H1 (cell line): ENCODE data around the gene FHIT. TPM values are rescaled to one million over a fixed set of nuclear protein-coding genes. Genes with fewer than 3 reads are reported as not detected.

ENCODE experiments used
- CTCF ChIA-PET: fragments of 300-600 bp; sonication (Branson Sonifier 250); formaldehyde crosslinking; loops from one replicate; lab custom pipeline; 2021; ENCODE audit not compliant: partially characterized antibody; lab: Charles Lee
- POLR2A ChIA-PET: fragments of 300-600 bp; sonication (Branson Sonifier 250); formaldehyde crosslinking; loops from one replicate; lab custom pipeline; 2021; ENCODE audit warnings: inconsistent platforms; ENCODE audit not compliant: partially characterized antibody; lab: Charles Lee
- DNase-seq, 2 experiments: peaks; one replicate each; pipeline versions ENCODE4 v3.0.0 to v3.0.0-alpha.2; 2010 to 2022; ENCODE audit warnings: low spot score in 2 of 2, low read depth in 1 of 2, mixed read lengths in 1 of 2
- FAIRE-seq: peaks from 2 replicates; lab custom pipeline; 2011; peaks lifted over from hg19 to GRCh38; lab: Jason Lieb, UNC
- H2AFZ ChIP-seq: 2 replicates; pipeline ENCODE4 v1.8.1; 2012; ENCODE audit warnings: low read length, inconsistent platforms
- H2AK5ac ChIP-seq: 2 replicates; pipeline ENCODE4 v1.6.1; 2013; ENCODE audit warnings: low read depth, low read length
- H2BK120ac ChIP-seq: replicated peaks from 2 replicates; pipeline ENCODE3; 2013; ENCODE audit warnings: low read depth, low read length, inconsistent platforms
- H2BK12ac ChIP-seq: 2 replicates; pipeline ENCODE4 v1.6.1; 2013; ENCODE audit warnings: low read depth, low read length
- H2BK15ac ChIP-seq: 2 replicates; pipeline ENCODE4 v1.6.1; 2013; ENCODE audit warnings: low read length
- H2BK20ac ChIP-seq: 2 replicates; pipeline ENCODE4 v1.6.1; 2013; ENCODE audit warnings: low read length
- H2BK5ac ChIP-seq: 2 replicates; pipeline ENCODE4 v1.6.1; 2013; ENCODE audit warnings: low read depth, low read length
- H3K14ac ChIP-seq: 2 replicates; pipeline ENCODE4 v1.6.1; 2013; ENCODE audit warnings: inconsistent platforms; ENCODE audit not compliant: insufficient read length
- H3K18ac ChIP-seq: 2 replicates; pipeline ENCODE4 v1.6.1; 2013; ENCODE audit warnings: low read length; ENCODE audit errors: extremely low read depth
- H3K23ac ChIP-seq: 2 replicates; pipeline ENCODE4 v1.6.1; 2013; ENCODE audit warnings: inconsistent platforms; ENCODE audit not compliant: insufficient read length
- H3K23me2 ChIP-seq: 2 replicates; pipeline ENCODE4 v1.6.1; 2013; ENCODE audit warnings: low read depth, low read length
- H3K27ac ChIP-seq: 2 replicates; pipeline ENCODE4 v1.6.1; 2011; ENCODE audit warnings: low read depth, low read length, inconsistent platforms
- H3K27me3 ChIP-seq, 4 experiments: replicated peaks in 1 of 4; 1 replicate in 1 of 4; 2 replicates in 3 of 4; pipeline versions ENCODE4 v1.6.1 to v1.8.1; 2011 to 2013; ENCODE audit warnings: low read length in 3 of 4, mild to moderate bottlenecking in 3 of 4, inconsistent platforms in 2 of 4, mixed read lengths in 2 of 4, moderate library complexity in 1 of 4; ENCODE audit not compliant: control insufficient read depth in 3 of 4, insufficient read depth in 3 of 4; ENCODE audit errors: extremely low read depth in 1 of 4
- H3K36me3 ChIP-seq, 4 experiments: 2 replicates each; pipeline versions ENCODE4 v1.6.1 to v1.8.1; 2011 to 2013; ENCODE audit warnings: mild to moderate bottlenecking in 4 of 4, low read length in 3 of 4, moderate library complexity in 2 of 4, control low read depth in 1 of 4, inconsistent platforms in 1 of 4; ENCODE audit not compliant: insufficient read depth in 4 of 4, control insufficient read depth in 2 of 4
- H3K4ac ChIP-seq: replicated peaks from 2 replicates; pipeline ENCODE3; 2013; ENCODE audit warnings: low read length, low read depth, mixed read lengths, inconsistent platforms; ENCODE audit not compliant: insufficient read length
- H3K4me1 ChIP-seq, 4 experiments: replicated peaks in 1 of 4; 1 replicate in 1 of 4; 2 replicates in 3 of 4; pipeline versions ENCODE4 v1.6.1 to v1.8.1; 2011 to 2013; ENCODE audit warnings: low read length in 3 of 4, inconsistent platforms in 2 of 4, mixed read lengths in 1 of 4; ENCODE audit not compliant: insufficient read depth in 4 of 4, control insufficient read depth in 3 of 4
- H3K4me2 ChIP-seq, 2 experiments: 2 replicates each; pipeline versions ENCODE4 v1.6.1 to v1.8.1; 2011 to 2013; ENCODE audit warnings: low read depth in 2 of 2, low read length in 2 of 2, control low read depth in 1 of 2, inconsistent platforms in 1 of 2, mild to moderate bottlenecking in 1 of 2; ENCODE audit not compliant: insufficient read depth in 1 of 2
- H3K4me3 ChIP-seq, 4 experiments: fragments of 200-600, 300-600 bp in 1 of 4; sonication (generic), shearing (Covaris generic), sonication (Bioruptor Twin) in 1 of 4; 2 replicates each; pipeline versions ENCODE4 v1.5.1 to v1.8.1; 2011 to 2016; ENCODE audit warnings: low read length in 4 of 4, low read depth in 3 of 4, control low read depth in 2 of 4, inconsistent platforms in 2 of 4, mild to moderate bottlenecking in 2 of 4, mixed read lengths in 1 of 4, moderate library complexity in 1 of 4; ENCODE audit not compliant: insufficient read depth in 2 of 4; ENCODE audit errors: extremely low read depth in 1 of 4
- H3K56ac ChIP-seq: replicated peaks from 2 replicates; pipeline ENCODE3; 2013; ENCODE audit warnings: low read depth, mild to moderate bottlenecking, mixed read lengths, low read length, inconsistent platforms; ENCODE audit not compliant: insufficient read length
- H3K79me1 ChIP-seq: 2 replicates; pipeline ENCODE4 v1.6.1; 2013; ENCODE audit warnings: low read depth, low read length, control low read depth
- H3K79me2 ChIP-seq, 2 experiments: 2 replicates each; pipeline versions ENCODE4 v1.6.1 to v1.8.1; 2012 to 2013; ENCODE audit warnings: low read length in 2 of 2, mild to moderate bottlenecking in 2 of 2, inconsistent platforms in 1 of 2; ENCODE audit not compliant: insufficient read depth in 2 of 2, control insufficient read depth in 1 of 2
- H3K9ac ChIP-seq, 4 experiments: replicated peaks in 1 of 4; 1 replicate in 1 of 4; 2 replicates in 3 of 4; pipeline versions ENCODE4 v1.6.1 to v1.8.1; 2011 to 2013; ENCODE audit warnings: low read depth in 3 of 4, low read length in 3 of 4, control low read depth in 2 of 4, mild to moderate bottlenecking in 2 of 4, moderate library complexity in 2 of 4, inconsistent platforms in 1 of 4; ENCODE audit errors: extremely low read depth in 1 of 4
- H3K9me3 ChIP-seq, 2 experiments: 2 replicates each; pipeline versions ENCODE4 v1.6.1 to v1.8.1; 2012 to 2013; ENCODE audit warnings: mild to moderate bottlenecking in 2 of 2, moderate library complexity in 2 of 2, control low read depth in 1 of 2, inconsistent platforms in 1 of 2, low read depth in 1 of 2, low read length in 1 of 2, mixed read lengths in 1 of 2; ENCODE audit not compliant: insufficient read depth in 2 of 2
- H4K20me1 ChIP-seq, 2 experiments: replicated peaks in 1 of 2; 2 replicates each; pipeline versions ENCODE3 to v1.8.1; 2011 to 2013; ENCODE audit warnings: inconsistent platforms in 2 of 2, low read length in 2 of 2, mild to moderate bottlenecking in 1 of 2; ENCODE audit not compliant: insufficient read depth in 2 of 2, control insufficient read depth in 1 of 2
- H4K5ac ChIP-seq: 2 replicates; pipeline ENCODE4 v1.6.1; 2013; ENCODE audit warnings: low read length, low read depth, mixed read lengths, inconsistent platforms; ENCODE audit not compliant: insufficient read length
- H4K8ac ChIP-seq: 2 replicates; pipeline ENCODE4 v1.8.0; 2013; ENCODE audit warnings: mild to moderate bottlenecking, moderate library complexity, low read length, inconsistent platforms; ENCODE audit not compliant: insufficient read depth; ENCODE audit errors: extremely low read depth
- H4K91ac ChIP-seq: replicated peaks from 2 replicates; pipeline ENCODE3; 2013; ENCODE audit warnings: low read length, mixed read lengths, inconsistent platforms; ENCODE audit not compliant: insufficient read length
- CBX8 ChIP-seq: fragments of 300-800, 300-1000 bp; sonication (generic); IDR thresholded peaks from 2 replicates; pipeline ENCODE4 v1.7.1; 2016; ENCODE audit warnings: low read depth, low read length, borderline replicate concordance
- CHD1 ChIP-seq: IDR thresholded peaks from 2 replicates; pipeline ENCODE4 v1.6.1; 2012; ENCODE audit warnings: low read depth, low read length, improper control_type of control experiment
- CREB1 ChIP-seq: IDR thresholded peaks from 2 replicates; pipeline ENCODE4 v1.6.1; 2012; ENCODE audit warnings: inconsistent platforms
- E2F6 ChIP-seq: IDR thresholded peaks from 2 replicates; pipeline ENCODE4 v1.6.1; 2012; ENCODE audit warnings: inconsistent platforms
- EGR1 ChIP-seq: IDR thresholded peaks from 2 replicates; pipeline ENCODE4 v1.6.1; 2011; ENCODE audit warnings: low read depth, low read length, borderline replicate concordance
- EZH2 ChIP-seq: fragments of 200-600 bp; sonication (generic); IDR thresholded peaks from 2 replicates; pipeline ENCODE4 v1.7.1; 2012; ENCODE audit warnings: low read depth, mild to moderate bottlenecking, moderate library complexity, low read length, inconsistent platforms; ENCODE audit not compliant: severe bottlenecking
- FOSL1 ChIP-seq: IDR thresholded peaks from 2 replicates; pipeline ENCODE4 v1.6.1; 2011; ENCODE audit warnings: mild to moderate bottlenecking, low read depth, low read length, moderate library complexity; ENCODE audit not compliant: insufficient read depth
- JUND ChIP-seq: IDR thresholded peaks from 2 replicates; pipeline ENCODE4 v1.6.1; 2011; ENCODE audit warnings: mild to moderate bottlenecking, improper control_type of control experiment, low read length
- KDM4A ChIP-seq: IDR thresholded peaks from one replicate; pipeline ENCODE4 v1.7.1; 2012; ENCODE audit warnings: low read depth, mild to moderate bottlenecking, moderate library complexity, low read length, inconsistent platforms; ENCODE audit not compliant: severe bottlenecking
- POU5F1 ChIP-seq: IDR thresholded peaks from 2 replicates; pipeline ENCODE4 v1.6.1; 2011; ENCODE audit warnings: low read depth, mild to moderate bottlenecking, low read length, moderate library complexity
- SIN3A ChIP-seq, 2 experiments: IDR thresholded peaks in 1 of 2; conservative IDR thresholded peaks in 1 of 2; 2 replicates each; pipeline ENCODE4 v1.6.1; 2011 to 2012; ENCODE audit warnings: low read length in 2 of 2, improper control_type of control experiment in 1 of 2, low read depth in 1 of 2, mild to moderate bottlenecking in 1 of 2
- SUZ12 ChIP-seq: fragments of 200-600 bp; sonication (generic); IDR thresholded peaks from 2 replicates; pipeline ENCODE4 v1.6.1; 2012; ENCODE audit warnings: mild to moderate bottlenecking, inconsistent platforms, low read length, moderate library complexity, mixed read lengths
- WGBS, 2 experiments: shearing (Covaris generic) in 1 of 2; methylation state at CpG; one replicate each; pipeline versions ENCODE4 v1.1.6 to v1.1.7; 2013 to 2015; ENCODE audit warnings: low lambda C conversion rate in 2 of 2, mixed read lengths in 2 of 2, inconsistent platforms in 1 of 2, low coverage in 1 of 2, missing lambda C conversion rate in 1 of 2; ENCODE audit not compliant: insufficient replicate concordance in 2 of 2, insufficient coverage in 1 of 2, insufficient read length in 1 of 2; ENCODE audit errors: extremely low coverage in 1 of 2, missing lambda C conversion rate in 1 of 2; 5-methylcytosine and 5-hydroxymethylcytosine counted together
- polyA plus RNA-seq, 7 experiments: library from polyadenylated mRNA; depleted of rRNA in 3 of 7; stranded (reverse) in 5 of 7; unstranded in 2 of 7; fragments of >200 nt in 5 of 7; fragments of 200-250 nt in 2 of 7; gene quantifications; 1 replicate in 5 of 7; 2 replicates in 1 of 7; 4 replicates in 1 of 7; pipeline versions ENCODE4 v1.2.1 to v1.2.3, GENCODE V29; 2011 to 2013; ENCODE audit warnings: missing spikeins in 2 of 7, mixed read lengths in 2 of 7
- total RNA-seq: library from RNA; stranded (reverse); fragmentation: NEBNext Ultra II Directional; extraction: Animal tissue kit (Norgen Biotek cat#: 25700); gene quantifications from 2 replicates; pipeline ENCODE4 v1.2.1, GENCODE V29; 2021
- TF ChIP-seq, protein P1 (sequence below): IDR thresholded peaks from 2 replicates; pipeline ENCODE4 v1.6.1; 2011; ENCODE audit warnings: low read length, improper control_type of control experiment

Gene FHIT
- total and polyA plus RNA-seq, 2 of the 8 experiments (the other 6 are each of a cell fraction or from before 2014, with no cell fraction given) = 1.2 to 3.2 TPM

DNA sequence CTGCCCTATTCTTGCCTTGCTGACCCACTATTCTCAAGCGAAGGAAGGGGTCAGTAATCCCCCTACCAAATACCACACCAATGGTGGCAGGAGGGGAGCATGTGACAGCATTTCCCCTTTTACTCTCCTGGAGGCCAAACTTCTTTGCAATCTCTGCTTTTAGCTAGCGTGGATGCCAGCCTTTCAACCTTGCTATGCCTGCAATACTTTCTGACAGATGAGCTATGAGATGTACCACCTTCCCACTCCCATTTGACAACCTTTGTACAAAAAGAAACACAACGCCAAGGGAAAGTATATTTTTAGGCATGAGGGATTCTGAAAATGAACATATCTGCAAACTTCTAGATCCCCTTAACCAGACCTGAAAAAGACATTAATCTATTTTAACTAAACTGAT is 302.1 kb downstream of the FHIT start:
- no peaks in the 10 kb centered on the region for H3K36me3 ChIP-seq
- no peak overlapping the region for H2AK5ac ChIP-seq
- no peak overlapping the region for H2BK20ac ChIP-seq
- no peaks in the 10 kb centered on the region for H3K79me1 ChIP-seq
- H2BK5ac ChIP-seq = no peak overlapping the region
- H3K4ac ChIP-seq = no peak overlapping the region
- H3K79me2 ChIP-seq = no peaks in the 10 kb centered on the region
- H4K5ac ChIP-seq = no peak overlapping the region
- no peak overlapping the region for H3K18ac ChIP-seq
- no peak for FAIRE-seq
- H3K27ac ChIP-seq = no peak overlapping the region
- WGBS, 2 experiments = 81% methylated on average over 3 of the region's 3 CpGs; no CpG with 5 or more reads in 1 of the 2 experiments
- DNase-seq = no peak
- H2AFZ ChIP-seq = no peak overlapping the region
- no peaks in the 10 kb centered on the region for H3K9me3 ChIP-seq
- CTCF ChIA-PET = interaction anchor here (0.6 to 1.6 kb wide), 6 partner anchors 19 to 904 kb away, joined by 3 to 6 read pairs (median 3); no protein-coding TSS in a partner anchor
- no peaks in the 10 kb centered on the region for H3K23me2 ChIP-seq
- POLR2A ChIA-PET = no interaction called here
- H3K23ac ChIP-seq = no peak overlapping the region
- no peak overlapping the region for H2BK12ac ChIP-seq
- no peak overlapping the region for H4K8ac ChIP-seq
- no peaks in the 10 kb centered on the region for H4K20me1 ChIP-seq
- H3K4me1 ChIP-seq = no peaks in the 10 kb centered on the region
- H4K91ac ChIP-seq = no peak overlapping the region
- H3K56ac ChIP-seq = no peak overlapping the region
- H3K4me2 ChIP-seq = no peak overlapping the region
- H3K27me3 ChIP-seq = no peaks in the 10 kb centered on the region
- H3K9ac ChIP-seq = no peak overlapping the region
- H3K14ac ChIP-seq = no peak overlapping the region
- H2BK120ac ChIP-seq = no peak overlapping the region
- no peak overlapping the region for H3K4me3 ChIP-seq
- no peak overlapping the region for H2BK15ac ChIP-seq
- TF ChIP-seq CHD1 (no peak), CREB1 (no peak), KDM4A (no peak), FOSL1 (no peak), CBX8 (no peak), E2F6 (no peak), SIN3A (conservative IDR thresholded peaks at IDR 0.05 in 1 of 2, IDR thresholded peaks at IDR 0.05 in 1 of 2; ENCODE audit: low read depth in 1 of 2, low read length in 2 of 2) (no peak), EZH2 (no peak), SUZ12 (no peak), POU5F1 (no peak), EGR1 (no peak), JUND (no peak)
- TF ChIP-seq, protein P1, sequence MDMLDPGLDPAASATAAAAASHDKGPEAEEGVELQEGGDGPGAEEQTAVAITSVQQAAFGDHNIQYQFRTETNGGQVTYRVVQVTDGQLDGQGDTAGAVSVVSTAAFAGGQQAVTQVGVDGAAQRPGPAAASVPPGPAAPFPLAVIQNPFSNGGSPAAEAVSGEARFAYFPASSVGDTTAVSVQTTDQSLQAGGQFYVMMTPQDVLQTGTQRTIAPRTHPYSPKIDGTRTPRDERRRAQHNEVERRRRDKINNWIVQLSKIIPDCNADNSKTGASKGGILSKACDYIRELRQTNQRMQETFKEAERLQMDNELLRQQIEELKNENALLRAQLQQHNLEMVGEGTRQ = no peak
